ENCODE data around the gene CCNJL.
"Not testable (repeated sequence)": the region's sequence is repeated elsewhere in the genome, so short reads cannot be mapped to it uniquely, and the experiment has no call there.

CCNJL gene, protein sequence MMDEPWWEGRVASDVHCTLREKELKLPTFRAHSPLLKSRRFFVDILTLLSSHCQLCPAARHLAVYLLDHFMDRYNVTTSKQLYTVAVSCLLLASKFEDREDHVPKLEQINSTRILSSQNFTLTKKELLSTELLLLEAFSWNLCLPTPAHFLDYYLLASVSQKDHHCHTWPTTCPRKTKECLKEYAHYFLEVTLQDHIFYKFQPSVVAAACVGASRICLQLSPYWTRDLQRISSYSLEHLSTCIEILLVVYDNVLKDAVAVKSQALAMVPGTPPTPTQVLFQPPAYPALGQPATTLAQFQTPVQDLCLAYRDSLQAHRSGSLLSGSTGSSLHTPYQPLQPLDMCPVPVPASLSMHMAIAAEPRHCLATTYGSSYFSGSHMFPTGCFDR

DNA sequence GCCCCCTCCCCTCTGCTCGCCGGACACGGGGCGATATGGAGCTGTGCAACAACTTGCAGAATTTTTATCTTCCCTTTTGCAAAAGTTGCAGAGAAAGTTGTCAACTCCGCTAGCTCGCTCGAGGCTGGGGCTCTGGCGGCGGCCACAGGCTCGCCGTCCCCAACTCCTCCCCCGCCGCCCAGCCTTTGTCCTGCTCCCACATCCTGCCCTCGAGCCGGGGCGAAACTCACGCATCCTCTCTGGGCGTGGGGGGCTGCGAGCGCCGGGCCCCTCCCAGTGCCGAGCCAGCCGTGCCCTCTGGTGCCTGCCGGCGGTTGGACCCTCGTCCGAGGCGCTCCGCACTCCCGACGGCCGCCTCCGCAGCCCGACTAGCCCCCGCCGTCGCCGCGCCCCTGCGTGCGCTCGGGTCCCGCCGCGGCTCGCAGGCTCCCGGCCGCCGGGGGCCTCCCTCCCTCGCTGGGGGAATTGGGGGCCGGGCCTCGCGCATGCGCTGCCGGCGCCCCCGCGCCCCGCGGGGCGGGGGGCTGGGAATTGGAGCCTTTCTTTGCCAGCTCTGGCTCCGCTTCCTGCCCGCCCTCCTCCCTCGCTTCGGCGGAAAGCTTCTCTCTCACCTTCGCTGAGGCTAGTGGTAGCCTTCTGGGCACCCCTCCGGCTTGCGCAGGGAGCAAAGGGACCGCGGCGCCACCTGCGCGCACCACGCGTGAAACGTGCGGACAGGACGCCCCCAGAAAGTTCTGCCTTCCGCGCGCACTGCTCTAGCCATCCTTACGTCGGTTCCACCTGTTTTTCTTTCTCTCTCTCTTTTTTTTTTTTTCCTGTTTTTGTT, at the start of gene CCNJL:
CCNJL (minus strand) TSS at position 431 of the 826 bp plus-strand sequence. CDS start 641 bp downstream, outside the sequence.
- DNase-seq (ENCODE audit: low read depth in 2 of 2) = no peak

DNA sequence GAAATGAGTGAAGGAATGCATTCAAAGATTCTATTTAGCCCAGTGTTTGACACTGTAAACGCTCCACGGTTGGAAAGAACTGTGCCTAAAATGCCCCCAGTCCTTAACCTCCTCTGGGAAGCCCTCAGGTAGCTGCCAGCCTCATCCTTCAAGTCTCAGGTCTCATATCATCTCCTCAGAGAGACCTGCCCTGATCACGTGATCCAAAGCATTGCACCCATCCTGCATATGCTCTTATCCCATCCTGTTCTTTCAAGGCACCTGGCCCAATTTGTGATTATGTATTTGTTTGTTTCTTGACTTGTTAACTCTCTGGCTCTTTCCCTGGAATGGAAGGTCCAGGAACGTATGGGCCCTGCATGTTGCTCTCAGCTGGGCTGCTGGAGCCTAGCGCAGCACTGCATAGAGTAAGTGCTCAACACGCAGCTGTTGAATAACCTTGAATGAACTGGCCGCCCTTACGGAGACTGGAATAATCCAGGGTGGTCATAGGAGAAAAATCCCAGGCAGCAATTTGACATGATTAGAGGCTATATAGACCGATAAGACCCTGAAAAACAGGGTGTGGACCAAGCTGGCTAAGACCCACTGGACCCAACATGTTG, 49.4 kb upstream of the CCNJL start:
- no peak for DNase-seq (ENCODE audit: low read depth in 2 of 2)

DNA sequence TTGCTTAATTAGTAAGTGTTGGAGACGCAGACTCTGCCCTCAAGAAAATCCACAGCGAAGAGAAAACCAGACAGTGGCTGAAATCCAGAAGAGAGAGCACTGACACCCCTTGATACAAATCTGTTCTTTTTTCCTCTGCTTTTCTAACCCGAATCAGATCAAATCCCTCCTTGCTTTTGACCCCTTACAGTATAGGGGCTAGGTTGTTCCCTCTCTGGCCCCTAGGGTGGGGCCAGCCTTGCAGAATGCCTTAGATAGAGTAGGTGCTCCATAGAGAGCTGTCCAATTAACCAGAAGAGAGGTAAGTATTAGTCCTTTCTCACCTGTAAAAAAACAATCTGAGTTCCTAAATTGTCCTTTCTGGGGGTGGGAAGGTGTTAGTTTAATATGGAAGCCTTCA, 47.9 kb upstream of the CCNJL start:
- DNase-seq (ENCODE audit: low read depth in 2 of 2) = no peak

DNA sequence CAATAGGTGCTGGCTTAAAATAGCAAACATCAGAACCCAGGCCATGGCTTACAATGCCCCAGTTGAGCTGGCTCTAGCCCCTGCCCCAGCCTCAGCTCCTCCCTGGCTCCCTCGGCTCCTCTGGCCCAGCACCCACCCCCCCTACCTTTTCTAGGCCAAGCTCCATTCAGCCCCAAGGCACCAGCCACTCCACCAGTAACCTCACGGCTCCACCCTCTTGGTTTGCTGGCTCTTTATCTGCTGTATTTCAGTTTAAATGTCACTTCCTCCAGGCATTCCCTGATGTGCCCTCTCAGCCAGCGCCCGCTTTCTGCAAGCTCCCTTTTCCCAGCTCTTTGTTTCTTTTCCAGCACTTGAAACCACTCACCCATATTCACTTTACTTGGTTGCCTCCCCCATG, 47.5 kb upstream of the CCNJL start:
- no peak for DNase-seq (ENCODE audit: low read depth in 2 of 2)

DNA sequence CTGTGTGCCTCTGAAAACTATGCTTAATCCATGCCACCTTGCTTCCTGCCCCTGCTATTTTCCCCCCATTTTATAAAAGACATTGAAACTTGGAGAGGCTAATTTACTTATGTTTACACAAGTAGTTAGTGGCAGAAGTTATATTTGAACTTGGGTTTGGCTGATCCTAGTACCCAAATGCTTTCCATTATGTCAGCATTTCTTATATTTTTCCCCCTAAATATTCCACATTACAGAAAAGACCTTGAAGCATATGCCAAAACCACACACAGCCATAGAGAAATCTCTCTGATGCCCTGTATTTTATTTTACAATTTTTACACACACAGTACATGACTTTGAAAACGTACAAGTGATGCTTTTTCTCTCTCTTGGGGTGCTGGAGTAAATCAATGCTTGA, 46.9 kb upstream of the CCNJL start:
- no peak for DNase-seq (ENCODE audit: low read depth in 2 of 2)

DNA sequence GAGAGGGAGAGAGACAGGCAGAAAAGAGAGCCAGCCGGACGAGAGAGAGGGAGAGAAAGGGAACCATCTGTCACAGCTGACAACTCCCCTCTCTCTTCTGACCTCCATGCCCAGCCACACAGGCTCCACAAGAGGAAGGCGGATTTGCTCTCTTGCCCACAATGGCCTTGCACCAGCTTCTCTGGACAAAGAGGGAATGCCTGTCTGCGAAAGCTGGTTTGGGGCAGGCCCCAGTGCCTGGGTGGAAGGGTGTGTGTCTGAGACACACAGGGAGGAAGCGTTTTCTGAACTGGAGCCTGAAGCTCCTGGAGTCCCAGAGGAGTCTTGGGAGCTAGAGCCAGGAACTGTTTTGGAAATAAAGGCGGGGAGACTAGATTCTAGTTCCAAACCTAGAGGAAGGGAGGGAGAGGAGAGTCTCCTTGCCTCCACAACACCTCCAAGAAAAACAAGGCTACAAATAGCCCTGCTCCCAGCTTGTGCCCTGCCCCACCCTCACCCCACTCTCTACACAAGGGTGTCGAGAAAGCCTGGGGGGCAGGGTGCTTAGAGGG, 45.6 kb upstream of the CCNJL start:
- no peak for DNase-seq (ENCODE audit: low read depth in 2 of 2)

DNA sequence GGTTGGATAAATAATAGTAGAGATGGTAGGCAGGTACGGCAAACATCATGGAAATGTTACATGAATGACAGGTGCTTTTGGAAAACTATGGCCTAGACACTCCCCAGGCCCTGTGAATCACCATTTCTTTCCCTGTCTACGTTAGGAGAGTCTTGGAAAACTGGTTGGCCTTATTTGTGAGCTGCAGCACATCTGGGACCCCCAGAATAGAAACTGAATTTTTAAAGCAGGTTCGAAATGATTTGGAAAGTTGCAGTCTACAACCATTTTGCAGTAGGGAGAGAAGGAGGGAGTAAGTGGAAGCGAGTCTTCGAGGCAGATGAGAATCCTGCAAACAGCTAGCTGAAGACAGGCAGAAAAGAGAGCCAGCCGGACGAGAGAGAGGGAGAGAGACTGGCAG, 45.0 kb upstream of the CCNJL start:
- no peak for DNase-seq (ENCODE audit: low read depth in 2 of 2)

DNA sequence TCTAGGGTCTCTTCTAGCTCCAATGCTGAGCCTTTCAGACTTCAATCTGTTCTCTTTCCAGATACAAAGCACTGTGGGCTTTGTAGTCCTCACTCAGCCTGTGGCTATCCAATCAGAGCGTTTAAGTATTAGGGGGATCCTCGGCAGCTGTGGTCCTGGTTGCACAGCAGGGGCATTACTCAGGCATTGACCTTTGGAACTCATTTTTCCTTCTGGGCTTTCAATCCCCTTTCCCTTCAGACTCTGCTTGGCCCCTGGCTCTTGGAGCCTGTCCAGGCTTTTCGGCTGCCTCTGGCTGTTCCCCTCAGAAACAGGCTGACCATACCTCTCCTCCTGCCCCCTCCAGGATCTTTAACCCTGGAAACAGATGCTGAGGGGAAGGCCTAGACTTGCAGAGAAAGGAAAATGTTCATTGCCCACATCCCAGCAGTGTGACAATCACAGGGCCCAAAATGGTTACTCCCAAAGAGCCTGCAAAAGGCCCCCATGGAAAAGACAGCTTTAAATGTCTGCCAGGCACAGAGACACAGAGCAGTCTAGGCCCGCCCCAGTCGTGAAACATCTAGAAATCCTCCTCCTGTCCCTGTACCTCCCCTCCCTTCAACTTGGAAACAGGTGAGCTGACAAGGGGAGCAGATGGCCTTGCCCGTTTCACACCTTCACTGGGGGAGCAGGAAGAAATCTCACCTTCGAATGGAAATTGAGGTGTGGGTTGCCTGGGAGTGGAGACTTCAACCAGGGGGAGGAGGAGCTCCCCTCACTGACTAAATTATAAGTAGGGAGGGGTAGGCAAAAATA, 44.4 kb upstream of the CCNJL start:
- DNase-seq (ENCODE audit: low read depth in 2 of 2) = no peak

DNA sequence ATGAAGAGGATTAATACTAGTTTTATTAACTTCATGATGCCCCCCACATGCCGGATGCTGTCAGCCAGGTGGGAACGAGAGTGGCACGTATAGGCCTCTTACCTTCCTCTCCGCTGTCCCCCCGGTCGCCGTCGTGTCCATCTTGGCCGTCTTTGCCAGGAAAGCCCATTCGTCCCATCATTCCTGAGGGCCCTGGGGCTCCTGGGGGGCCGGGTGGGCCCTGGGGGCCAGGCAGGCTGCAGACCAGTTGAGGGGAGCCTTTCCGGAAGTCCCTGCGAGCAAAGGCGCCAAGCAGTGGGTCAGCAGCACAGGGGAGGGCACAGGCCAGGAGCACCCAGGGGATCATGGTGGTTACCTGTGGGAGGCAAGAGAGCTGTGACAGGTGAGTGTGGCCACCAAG, 42.3 kb upstream of the CCNJL start:
- no peak for DNase-seq (ENCODE audit: low read depth in 2 of 2)

DNA sequence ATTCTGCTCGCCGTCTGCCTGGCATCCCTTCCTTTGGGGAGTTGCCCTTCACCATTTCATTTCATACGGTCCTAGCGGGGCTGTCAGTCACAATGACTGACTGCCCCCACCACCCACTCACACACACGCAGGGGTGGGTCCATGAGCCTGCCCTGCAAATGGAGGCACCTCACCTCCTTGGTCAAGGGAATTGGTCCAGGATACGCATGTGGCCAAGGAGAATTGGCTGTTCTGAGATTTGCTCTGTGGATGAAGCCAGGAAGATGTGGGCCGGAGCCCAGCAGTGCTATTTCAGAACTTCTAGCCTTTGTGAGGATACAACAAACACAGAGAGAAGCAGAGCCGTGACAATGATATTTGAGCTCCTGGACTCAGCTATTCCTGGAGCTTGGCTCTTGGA, 41.0 kb upstream of the CCNJL start:
- no peak for DNase-seq (ENCODE audit: low read depth in 2 of 2)

DNA sequence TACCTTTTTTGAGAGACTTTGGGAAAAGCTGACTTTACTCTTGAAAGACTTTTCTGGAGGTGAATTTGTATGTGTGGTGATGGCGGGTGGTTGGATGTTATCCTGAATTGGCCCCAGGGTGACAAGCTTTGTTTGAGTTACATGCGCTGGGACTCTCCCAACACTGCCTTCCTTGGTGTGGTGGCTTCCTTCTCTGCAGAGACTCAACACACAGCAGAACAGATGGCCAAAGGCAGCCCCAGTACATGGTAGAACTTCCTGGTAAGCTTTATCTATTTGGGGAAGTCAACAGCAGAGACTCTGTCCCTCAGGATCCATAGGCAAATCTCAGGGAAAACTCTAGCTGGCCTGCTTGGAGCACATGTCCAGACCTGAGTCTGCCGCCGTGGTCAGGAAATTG, 39.9 kb upstream of the CCNJL start:
- no peak for DNase-seq (ENCODE audit: low read depth in 2 of 2)

DNA sequence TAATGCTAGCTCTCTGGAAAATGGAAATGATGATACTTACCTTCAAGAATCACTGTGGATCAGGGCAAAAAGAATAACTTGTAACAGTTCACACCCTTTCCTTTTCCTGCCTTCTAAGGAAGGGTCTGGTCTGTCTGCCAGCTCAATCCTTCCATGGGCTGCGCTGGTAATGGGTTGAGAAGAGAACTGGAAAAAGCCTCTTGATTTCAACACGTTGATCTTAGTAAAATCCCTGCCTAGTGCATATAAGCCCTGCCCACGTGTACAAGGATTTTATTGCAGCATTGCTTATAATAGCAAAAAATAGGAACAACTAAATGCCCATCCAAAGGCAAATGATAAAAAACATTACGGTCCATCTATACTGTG, 37.6 kb upstream of the CCNJL start:
- no peak for DNase-seq (ENCODE audit: low read depth in 2 of 2)

DNA sequence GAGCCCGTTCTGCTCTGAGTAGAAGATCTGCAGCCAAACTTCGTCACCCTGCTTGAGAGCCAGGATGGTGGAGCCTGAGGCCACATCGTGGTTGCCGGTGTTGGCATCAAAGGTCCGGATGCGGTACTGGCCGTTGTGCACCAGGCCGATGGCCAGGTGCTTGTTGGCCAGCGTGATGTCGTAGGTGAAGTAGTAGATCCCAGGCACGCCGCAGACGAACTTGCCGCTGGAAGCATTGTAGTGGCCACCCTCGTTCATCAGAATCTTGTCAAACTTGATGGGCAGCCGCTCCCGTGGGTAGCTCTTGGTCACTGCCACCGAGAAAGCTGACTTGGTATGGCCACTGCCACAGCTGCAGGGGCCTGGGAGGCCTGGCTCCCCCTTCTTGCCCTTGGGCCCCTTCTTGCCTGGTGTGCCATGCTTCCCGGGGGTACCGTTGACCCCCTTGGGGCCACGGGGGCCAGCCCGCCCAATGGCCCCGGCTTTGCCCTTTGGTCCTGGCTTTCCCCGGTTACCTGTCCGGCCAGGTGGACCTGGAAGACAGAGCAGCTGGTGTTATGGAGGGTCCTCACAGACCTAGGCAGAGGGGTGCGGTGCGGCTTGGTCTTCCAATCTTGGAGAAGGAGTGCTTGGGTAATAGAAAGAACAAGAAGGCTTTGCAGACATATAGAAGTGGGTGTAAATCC, 37.0 kb upstream of the CCNJL start:
- DNase-seq (ENCODE audit: low read depth in 2 of 2) = no peak

DNA sequence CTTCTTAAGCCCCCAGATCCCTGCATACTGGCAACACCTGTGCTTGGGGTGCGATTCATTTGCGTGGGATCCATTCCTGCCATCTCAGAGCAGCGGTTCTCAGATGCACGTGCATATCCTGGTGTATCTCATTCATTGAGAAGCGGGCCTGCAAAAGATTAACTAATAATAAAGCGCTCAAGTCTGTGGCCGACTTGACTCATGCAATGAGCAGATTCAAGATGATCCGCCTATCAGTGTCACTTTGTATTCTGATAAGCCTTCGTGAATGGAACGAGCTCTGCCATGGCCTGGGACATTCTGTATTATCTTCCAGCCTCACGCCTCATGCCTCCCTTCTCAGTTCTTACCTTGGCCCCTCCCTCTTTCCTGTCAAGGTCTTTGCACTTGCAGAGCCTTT, 35.7 kb upstream of the CCNJL start:
- DNase-seq (ENCODE audit: low read depth in 2 of 2) = no peak

DNA sequence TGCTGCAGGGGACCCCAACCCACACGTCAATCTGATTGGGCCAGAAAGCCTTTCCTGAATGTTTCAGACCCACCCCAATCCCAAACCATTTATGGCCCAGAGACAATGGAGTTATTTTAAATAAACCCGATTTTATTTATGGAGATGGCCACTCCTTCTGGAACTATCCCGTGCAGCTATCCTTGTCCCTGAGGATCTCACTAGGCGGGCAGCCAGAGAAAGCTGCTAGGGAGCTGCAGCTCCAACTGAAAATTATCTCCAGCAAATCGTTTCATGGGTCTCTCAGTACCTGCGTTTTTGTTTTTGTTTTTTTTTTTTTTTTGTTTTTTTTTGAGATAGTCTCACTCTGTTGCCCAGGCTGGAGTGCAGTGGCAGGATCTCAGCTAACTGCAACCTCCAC, 35.1 kb upstream of the CCNJL start:
- DNase-seq (ENCODE audit: low read depth in 2 of 2) = no peak

DNA sequence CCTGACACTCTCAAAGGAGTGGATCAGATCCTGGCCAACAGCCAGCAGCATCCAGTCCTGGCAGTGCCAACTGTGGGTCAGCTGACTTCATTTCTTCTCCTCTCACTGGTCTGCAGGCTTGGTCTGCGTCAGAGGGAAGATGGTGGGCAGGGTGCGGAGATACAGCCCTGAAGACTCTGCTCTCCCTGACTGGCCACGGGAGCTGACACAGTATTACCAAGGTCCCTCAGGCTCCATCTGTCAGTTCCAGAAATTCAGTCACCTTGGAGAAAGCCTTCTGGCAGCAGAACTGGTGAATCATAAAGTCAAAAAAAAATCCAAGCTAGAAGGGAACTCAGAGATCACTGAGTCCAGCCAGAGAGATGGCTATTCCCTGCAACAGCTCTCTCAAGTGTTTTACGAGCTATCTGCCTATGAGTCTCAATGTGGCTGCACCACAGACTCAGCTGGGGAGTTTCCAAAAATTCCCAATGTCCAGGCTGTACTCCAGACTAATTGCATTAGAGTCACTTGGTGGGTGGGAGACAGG, 30.1 kb upstream of the CCNJL start:
- DNase-seq (ENCODE audit: low read depth in 2 of 2) = no peak

DNA sequence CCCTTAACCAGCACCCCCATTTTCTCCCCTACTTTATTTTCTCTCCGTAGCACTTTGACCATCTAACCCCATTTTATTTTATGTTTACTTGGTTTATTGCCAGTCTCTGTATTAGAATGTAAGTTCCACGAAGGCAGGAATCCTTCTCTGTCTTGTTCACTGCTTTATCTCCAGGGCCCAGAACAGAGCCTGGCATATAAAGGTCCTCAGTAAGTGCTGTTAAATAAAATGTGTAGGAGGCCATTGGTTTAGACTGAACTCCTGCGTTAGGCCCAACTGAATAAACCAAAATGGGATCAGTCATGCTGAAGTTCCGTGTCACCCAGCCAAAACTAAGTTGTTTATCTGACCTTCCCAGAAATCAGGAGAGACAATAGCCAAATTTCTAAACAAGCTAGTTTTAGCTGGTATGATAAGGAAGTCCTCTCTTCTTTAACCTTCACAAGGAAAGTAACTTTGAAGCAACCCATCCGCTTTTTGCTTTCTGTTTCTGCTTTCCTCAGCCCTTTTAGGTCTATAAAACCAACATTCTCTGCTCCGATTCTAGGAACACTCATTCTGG, 29.0 kb upstream of the CCNJL start:
- DNase-seq (ENCODE audit: low read depth in 2 of 2) = no peak

DNA sequence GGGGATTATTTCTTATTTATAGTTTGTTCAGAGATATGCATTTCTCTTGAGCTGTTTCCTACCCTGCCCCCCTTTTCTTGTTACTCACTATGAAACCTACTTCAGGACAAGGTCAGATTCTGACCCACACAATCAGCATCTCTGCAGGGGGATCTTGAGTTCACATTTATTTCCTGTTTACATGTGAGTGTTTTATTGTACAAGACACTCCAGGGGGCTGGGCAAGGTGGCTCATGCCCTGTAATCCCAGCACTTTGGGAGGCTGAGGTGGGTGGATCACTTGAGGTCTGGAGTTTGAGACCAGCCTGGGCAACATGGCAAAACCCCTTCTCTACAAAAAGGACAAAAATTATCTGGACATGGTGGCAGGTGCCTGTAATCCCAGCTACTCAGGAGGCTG, 28.1 kb upstream of the CCNJL start:
- DNase-seq (ENCODE audit: low read depth in 2 of 2) = not testable (repeated sequence)

DNA sequence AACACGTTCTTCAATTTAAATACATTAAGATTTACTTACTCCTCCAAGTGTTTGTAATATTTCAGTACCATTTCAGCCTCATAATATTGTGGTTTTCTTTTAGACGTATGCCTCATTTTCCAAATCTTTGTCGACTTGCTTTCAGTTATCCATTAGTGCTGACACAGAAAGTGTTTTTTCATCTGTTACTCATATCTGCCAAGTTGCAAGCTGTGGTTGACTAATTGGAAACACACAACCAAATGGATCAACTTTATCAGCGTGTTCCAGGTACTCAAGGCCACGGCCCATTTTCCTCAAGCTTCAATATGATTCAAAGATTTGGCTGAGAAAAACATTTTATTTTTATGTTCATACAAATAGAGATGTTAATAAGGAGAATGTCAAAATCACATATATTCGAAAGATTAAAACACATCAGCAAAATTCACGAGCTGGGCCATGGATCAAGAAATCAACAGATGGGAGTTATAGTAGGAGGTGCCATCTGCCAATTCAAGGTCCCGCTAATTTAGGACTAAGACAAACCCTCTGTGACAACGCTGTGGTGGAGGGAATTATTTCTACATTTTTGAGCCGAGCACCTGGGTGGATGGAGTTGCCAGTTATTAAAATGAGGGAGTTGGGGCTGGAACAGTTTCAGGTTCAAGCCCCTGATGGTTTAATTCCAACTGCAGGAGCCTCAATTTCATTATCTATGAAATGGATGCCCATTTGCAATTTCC, 27.2 kb upstream of the CCNJL start:
- no peak for DNase-seq (ENCODE audit: low read depth in 2 of 2)

DNA sequence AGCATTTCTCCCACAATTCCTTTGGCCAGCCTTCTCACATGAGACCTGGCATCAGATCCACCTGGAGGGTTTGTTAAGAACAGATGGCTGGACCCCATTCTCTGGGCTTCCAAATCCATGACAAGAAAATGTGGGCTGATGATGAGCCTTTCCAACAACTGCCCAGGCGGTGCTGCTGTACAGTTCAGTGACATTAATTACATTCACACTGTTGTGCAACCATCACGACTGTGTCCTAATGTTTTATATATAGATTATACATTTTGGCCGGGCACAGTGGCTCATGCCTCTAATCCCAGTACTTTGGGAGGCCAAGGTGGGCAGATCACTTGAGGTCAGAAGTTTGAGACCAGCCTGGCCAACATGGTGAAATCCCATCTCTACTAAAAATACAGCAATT, 22.4 kb upstream of the CCNJL start:
- DNase-seq (ENCODE audit: low read depth in 2 of 2) = not testable (repeated sequence)

Data from activated CD4-positive, alpha-beta T cell treated with anti-CD3 and anti-CD28 coated beads for 24 hours (primary cell).